BLaER1 (cell line): ENCODE results near the gene PDE3B.
"Not testable (repeated sequence)": the region's sequence is repeated elsewhere in the genome, so short reads cannot be mapped to it uniquely, and the experiment has no call there.

Source experiments
- H3K27ac ChIP-seq: shearing (Covaris generic); formaldehyde crosslinking; 2 replicates; pipeline ENCODE4 v1.8.1; 2022
- H3K27me3 ChIP-seq: shearing (Covaris generic); formaldehyde crosslinking; 2 replicates; pipeline ENCODE4 v1.8.1; 2022
- H3K36me3 ChIP-seq: shearing (Covaris generic); formaldehyde crosslinking; 2 replicates; pipeline ENCODE4 v1.8.1; 2022
- H3K4me1 ChIP-seq: shearing (Covaris generic); formaldehyde crosslinking; 2 replicates; pipeline ENCODE4 v1.8.1; 2022
- H3K4me2 ChIP-seq: shearing (Covaris generic); formaldehyde crosslinking; 2 replicates; pipeline ENCODE4 v1.8.1; 2022
- H3K4me3 ChIP-seq: shearing (Covaris generic); formaldehyde crosslinking; 2 replicates; pipeline ENCODE4 v1.8.1; 2022
- H3K9ac ChIP-seq: shearing (Covaris generic); formaldehyde crosslinking; 2 replicates; pipeline ENCODE4 v1.8.1; 2022
- H3K9me3 ChIP-seq: shearing (Covaris generic); formaldehyde crosslinking; 2 replicates; pipeline ENCODE4 v1.8.1; 2022
- H4K20me1 ChIP-seq: shearing (Covaris generic); formaldehyde crosslinking; 2 replicates; pipeline ENCODE4 v1.8.1; 2022
- Cebpa-rat ChIP-seq: shearing (Covaris generic); IDR thresholded peaks from 2 replicates; pipeline ENCODE4 v1.8.1; 2022

The PDE3B gene

DNA sequence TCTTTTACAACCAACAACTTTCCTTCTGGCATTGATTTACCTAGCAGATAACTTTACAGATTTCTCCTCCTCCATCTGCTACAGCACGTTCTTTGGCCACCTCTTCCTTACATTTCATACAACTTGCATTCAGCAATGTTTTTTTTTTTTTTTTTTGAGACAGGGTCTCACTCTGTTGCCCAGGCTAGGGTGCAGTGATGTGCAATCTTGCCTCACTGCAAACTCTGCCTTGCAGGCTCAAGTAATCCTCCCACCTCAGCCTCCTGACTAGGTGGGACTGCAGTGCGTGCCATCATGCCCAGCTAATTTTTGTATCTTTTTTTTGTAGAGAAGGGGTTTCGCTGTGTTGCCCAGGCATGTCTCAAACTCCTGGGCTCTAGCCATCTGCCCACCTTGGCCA, 6.5 kb downstream of the PDE3B start:
- H3K4me1 ChIP-seq, result peaks cover 19% of the 10 kb centered on the region
- TF ChIP-seq Cebpa-rat, result no peak
- H3K27ac ChIP-seq, result no peak overlapping the region
- no peak overlapping the region for H3K4me2 ChIP-seq
- H3K9ac ChIP-seq, result no peak overlapping the region
- peaks cover 7% of the 10 kb centered on the region; the same call in 1 of the 2 replicates for H3K36me3 ChIP-seq
- peaks cover 54% of the 10 kb centered on the region for H4K20me1 ChIP-seq
- H3K9me3 ChIP-seq, result no peaks in the 10 kb centered on the region
- no peak overlapping the region for H3K4me3 ChIP-seq
- peaks cover 20% of the 10 kb centered on the region for H3K27me3 ChIP-seq

GRCh38 chr11:14653090-14653489, 9.5 kb downstream of the PDE3B start:
- no peak overlapping the region for H3K4me2 ChIP-seq
- peaks cover 7% of the 10 kb centered on the region; the same call in 1 of the 2 replicates for H3K36me3 ChIP-seq
- H4K20me1 ChIP-seq, result peaks cover 23% of the 10 kb centered on the region
- TF ChIP-seq Cebpa-rat, result no peak
- H3K9ac ChIP-seq, result no peak overlapping the region
- H3K4me3 ChIP-seq, result no peak overlapping the region
- H3K4me1 ChIP-seq, result no peaks in the 10 kb centered on the region
- no peaks in the 10 kb centered on the region for H3K9me3 ChIP-seq
- H3K27ac ChIP-seq, result no peak overlapping the region
- no peaks in the 10 kb centered on the region for H3K27me3 ChIP-seq

DNA sequence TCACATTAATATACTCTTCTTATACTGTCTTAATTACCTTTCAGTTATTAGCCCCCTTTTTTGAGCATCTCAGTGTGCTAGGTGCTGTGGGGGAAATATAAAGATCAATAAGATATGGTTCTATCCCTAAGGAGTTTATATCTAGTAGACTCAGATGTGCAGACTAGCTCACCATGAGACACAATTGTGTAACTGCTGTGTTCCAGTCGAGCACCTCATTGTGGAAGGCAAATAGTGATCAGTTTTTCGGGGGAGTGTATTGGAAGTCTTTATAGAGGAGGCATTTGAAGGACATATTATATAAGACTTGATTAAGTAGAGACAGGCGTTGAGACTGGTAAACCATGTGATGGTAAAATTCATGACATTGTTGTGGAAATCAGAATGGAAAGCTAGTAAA, 11.8 kb downstream of the PDE3B start:
- Histone ChIP-seq H3K36me3 (peaks cover 13% of the 10 kb centered on the region), H3K27ac (no peak overlapping the region), H3K27me3 (no peaks in the 10 kb centered on the region), H3K9me3 (peaks cover 5% of the 10 kb centered on the region; the same call in 1 of the 2 replicates), H3K4me3 (no peak overlapping the region), H4K20me1 (peaks cover 2% of the 10 kb centered on the region; the same call in 1 of the 2 replicates), H3K9ac (no peak overlapping the region), H3K4me2 (no peak overlapping the region), H3K4me1 (no peaks in the 10 kb centered on the region)
- no peak for TF ChIP-seq Cebpa-rat

- TF ChIP-seq Cebpa-rat, result no peak
- Histone ChIP-seq H3K27me3 (no peaks in the 10 kb centered on the region), H3K9me3 (peaks cover 17% of the 10 kb centered on the region; the same call in 1 of the 2 replicates), H3K4me1 (no peaks in the 10 kb centered on the region), H3K27ac (no peak overlapping the region), H4K20me1 (no peaks in the 10 kb centered on the region), H3K4me3 (no peak overlapping the region), H3K9ac (no peak overlapping the region), H3K36me3 (peaks cover 17% of the 10 kb centered on the region; the same call in 1 of the 2 replicates), H3K4me2 (no peak overlapping the region)
Measured at GRCh38 chr11:14656536-14657457, 13.2 kb downstream of the PDE3B start.

DNA sequence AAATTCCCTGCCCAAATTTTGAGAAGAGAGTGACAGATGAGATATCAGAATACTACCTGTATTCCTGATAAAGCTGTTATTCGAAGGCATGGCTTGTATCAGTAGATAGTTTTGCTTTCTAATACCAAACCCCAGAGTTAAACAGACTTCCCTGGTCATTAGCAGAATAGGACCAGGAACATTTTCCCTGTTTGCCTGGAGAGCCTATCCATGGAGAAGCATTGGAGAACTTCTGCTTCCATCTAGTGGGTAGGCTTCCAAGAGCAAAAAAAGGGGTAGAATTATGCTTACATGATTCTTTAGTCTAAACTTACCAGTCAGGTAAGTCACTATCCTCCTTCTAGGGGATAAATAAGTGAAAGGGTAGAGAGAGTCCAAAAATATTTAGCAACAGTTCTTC, 14.2 kb downstream of the PDE3B start:
- no peak overlapping the region for H3K27ac ChIP-seq
- no peak overlapping the region for H3K4me3 ChIP-seq
- no peak for TF ChIP-seq Cebpa-rat
- H3K4me2 ChIP-seq, result no peak overlapping the region
- peaks cover 18% of the 10 kb centered on the region; the same call in 1 of the 2 replicates for H3K9me3 ChIP-seq
- H4K20me1 ChIP-seq, result no peaks in the 10 kb centered on the region
- H3K36me3 ChIP-seq, result peaks cover 17% of the 10 kb centered on the region; the same call in 1 of the 2 replicates
- H3K9ac ChIP-seq, result no peak overlapping the region
- no peaks in the 10 kb centered on the region for H3K4me1 ChIP-seq
- no peaks in the 10 kb centered on the region for H3K27me3 ChIP-seq

GRCh38 chr11:14664926-14665325, 21.3 kb downstream of the PDE3B start:
- not testable (repeated sequence) for H3K4me2 ChIP-seq, H3K4me1 ChIP-seq, H4K20me1 ChIP-seq, H3K27ac ChIP-seq, H3K4me3 ChIP-seq, H3K9ac ChIP-seq, H3K27me3 ChIP-seq
- Histone ChIP-seq H3K36me3 (peaks cover 16% of the 10 kb centered on the region; the same call in 1 of the 2 replicates), H3K9me3 (peaks cover 18% of the 10 kb centered on the region; the same call in 1 of the 2 replicates)

DNA sequence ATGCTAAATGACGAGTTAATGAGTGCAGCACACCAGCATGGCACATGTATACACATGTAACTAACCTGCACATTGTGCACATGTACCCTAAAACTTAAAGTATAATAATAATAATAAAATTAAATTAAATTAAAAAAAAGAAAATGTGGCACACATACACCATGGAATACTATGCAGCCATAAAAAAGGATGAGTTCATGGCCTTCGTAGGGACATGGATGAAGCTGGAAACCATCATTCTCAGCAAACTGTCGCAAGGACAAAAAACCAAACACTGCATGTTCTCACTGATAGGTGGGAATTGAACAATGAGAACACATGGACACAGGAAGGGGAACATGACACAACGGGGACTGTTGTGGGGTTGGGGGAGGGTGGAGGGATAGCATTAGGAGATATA, 23.7 kb downstream of the PDE3B start:
- not testable (repeated sequence) for H3K4me3 ChIP-seq, H3K9me3 ChIP-seq, H3K27ac ChIP-seq, H3K9ac ChIP-seq, H4K20me1 ChIP-seq, H3K4me1 ChIP-seq, H3K36me3 ChIP-seq, H3K27me3 ChIP-seq, H3K4me2 ChIP-seq

- no peaks in the 10 kb centered on the region for H3K4me1 ChIP-seq
- no peak for TF ChIP-seq Cebpa-rat
- no peak overlapping the region for H3K4me2 ChIP-seq
- no peak overlapping the region for H3K4me3 ChIP-seq
- no peak overlapping the region for H3K9ac ChIP-seq
- no peaks in the 10 kb centered on the region for H3K9me3 ChIP-seq
- no peaks in the 10 kb centered on the region for H4K20me1 ChIP-seq
- H3K27me3 ChIP-seq, result no peaks in the 10 kb centered on the region
- H3K27ac ChIP-seq, result no peak overlapping the region
- H3K36me3 ChIP-seq, result no peaks in the 10 kb centered on the region
Measured at GRCh38 chr11:14668731-14669301, 25.2 kb downstream of the PDE3B start.

DNA sequence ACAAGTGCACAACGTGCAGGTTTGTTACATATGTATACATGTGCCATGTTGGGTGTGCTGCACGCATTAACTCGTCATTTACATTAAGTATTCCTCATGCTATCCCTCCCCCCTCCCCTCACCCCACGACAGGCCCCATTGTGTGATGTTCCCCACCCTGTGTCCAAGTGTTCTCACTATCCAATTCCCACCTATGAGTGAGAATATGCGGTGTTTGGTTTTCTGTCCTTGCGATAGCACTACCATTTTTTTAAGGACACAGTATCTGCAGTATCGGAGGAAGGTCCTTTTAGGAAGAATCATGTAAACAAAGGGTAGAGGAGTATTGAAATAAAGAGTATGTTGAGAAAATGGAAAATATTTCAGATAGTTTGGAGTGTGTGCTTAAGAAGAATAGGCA, 25.9 kb downstream of the PDE3B start:
- no peak overlapping the region for H3K4me2 ChIP-seq
- H3K4me3 ChIP-seq, result no peak overlapping the region
- no peaks in the 10 kb centered on the region for H3K9me3 ChIP-seq
- no peaks in the 10 kb centered on the region for H4K20me1 ChIP-seq
- TF ChIP-seq Cebpa-rat, result no peak
- no peak overlapping the region for H3K9ac ChIP-seq
- no peaks in the 10 kb centered on the region for H3K36me3 ChIP-seq
- no peaks in the 10 kb centered on the region for H3K27me3 ChIP-seq
- no peak overlapping the region for H3K27ac ChIP-seq
- no peaks in the 10 kb centered on the region for H3K4me1 ChIP-seq

- H3K9me3 ChIP-seq, result no peaks in the 10 kb centered on the region
- no peak for TF ChIP-seq Cebpa-rat
Measured at GRCh38 chr11:14669958-14670357, 26.4 kb downstream of the PDE3B start.

More at GRCh38 chr11:14669958-14670357, 26.4 kb downstream of the PDE3B start:
- no peak overlapping the region for H3K9ac ChIP-seq
- H3K36me3 ChIP-seq, result no peaks in the 10 kb centered on the region
- no peaks in the 10 kb centered on the region for H3K4me1 ChIP-seq
- H3K27me3 ChIP-seq, result no peaks in the 10 kb centered on the region
- H3K27ac ChIP-seq, result no peak overlapping the region
- no peak overlapping the region for H3K4me3 ChIP-seq
- H3K4me2 ChIP-seq, result no peak overlapping the region
- H4K20me1 ChIP-seq, result no peaks in the 10 kb centered on the region
